GM12891 (cell line): Measurements from ENCODE around the gene ZNF217.

Source experiments
- PAX5 ChIP-seq: IDR thresholded peaks from 2 replicates; pipeline ENCODE4 v1.6.1; 2011; ENCODE audit warnings: low read length, moderate library complexity, mild to moderate bottlenecking; ENCODE audit not compliant: insufficient read depth, severe bottlenecking
- POLR2A ChIP-seq: IDR thresholded peaks from 2 replicates; pipeline ENCODE4 v1.6.1; 2011; ENCODE audit warnings: low read depth, low read length, control low read depth
- POLR2AphosphoS5 ChIP-seq: IDR thresholded peaks from 2 replicates; pipeline ENCODE4 v1.6.1; 2011; ENCODE audit warnings: low read depth, low read length, control low read depth
- POU2F2 ChIP-seq: IDR thresholded peaks from 2 replicates; pipeline ENCODE4 v1.6.1; 2011; ENCODE audit warnings: low read depth, mild to moderate bottlenecking, control low read depth, low read length, moderate library complexity
- SPI1 ChIP-seq: IDR thresholded peaks from 2 replicates; pipeline ENCODE4 v1.6.1; 2011; ENCODE audit warnings: low read depth, low read length, control low read depth
- TAF1 ChIP-seq: IDR thresholded peaks from 2 replicates; pipeline ENCODE4 v1.6.1; 2011; ENCODE audit warnings: low read depth, low read length, control low read depth

DNA sequence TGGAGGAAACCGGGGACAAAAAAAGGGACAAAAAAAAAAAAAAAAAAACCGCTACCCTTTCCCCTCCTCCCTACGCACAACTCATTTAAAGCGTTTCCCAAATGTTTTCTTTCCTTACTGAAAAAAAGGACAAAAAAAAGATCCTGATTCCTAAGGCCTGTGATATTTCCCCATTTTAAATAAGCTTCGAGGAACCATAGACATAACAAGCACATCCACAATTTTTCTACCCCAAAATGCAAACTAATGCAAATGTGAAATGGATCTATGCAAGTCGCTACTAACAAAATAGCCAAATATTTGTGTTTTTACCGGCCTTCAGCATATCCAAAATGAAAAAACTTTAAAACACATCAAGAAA is 1.4 kb upstream of the ZNF217 start:
- no peak for TF ChIP-seq POLR2AphosphoS5
- no peak for TF ChIP-seq POLR2A
- no peak for TF ChIP-seq PAX5
- TF ChIP-seq TAF1 = no peak
- TF ChIP-seq POU2F2 = no peak
- TF ChIP-seq SPI1 = no peak
